GM19035 (cell line): ENCODE results near the gene PAH.
A peak's percentile ranks its signal among the peaks of the same experiment; 100 is the strongest.
"Not testable (repeated sequence)": the region's sequence is repeated elsewhere in the genome, so short reads cannot be mapped to it uniquely, and the experiment has no call there.

ENCODE experiments used
- ATAC-seq: cut with Tn5 transposase; IDR thresholded peaks from one replicate; pipeline ENCODE4 v1.9.1; 2021; ENCODE audit not compliant: unreplicated experiment

The PAH gene

DNA sequence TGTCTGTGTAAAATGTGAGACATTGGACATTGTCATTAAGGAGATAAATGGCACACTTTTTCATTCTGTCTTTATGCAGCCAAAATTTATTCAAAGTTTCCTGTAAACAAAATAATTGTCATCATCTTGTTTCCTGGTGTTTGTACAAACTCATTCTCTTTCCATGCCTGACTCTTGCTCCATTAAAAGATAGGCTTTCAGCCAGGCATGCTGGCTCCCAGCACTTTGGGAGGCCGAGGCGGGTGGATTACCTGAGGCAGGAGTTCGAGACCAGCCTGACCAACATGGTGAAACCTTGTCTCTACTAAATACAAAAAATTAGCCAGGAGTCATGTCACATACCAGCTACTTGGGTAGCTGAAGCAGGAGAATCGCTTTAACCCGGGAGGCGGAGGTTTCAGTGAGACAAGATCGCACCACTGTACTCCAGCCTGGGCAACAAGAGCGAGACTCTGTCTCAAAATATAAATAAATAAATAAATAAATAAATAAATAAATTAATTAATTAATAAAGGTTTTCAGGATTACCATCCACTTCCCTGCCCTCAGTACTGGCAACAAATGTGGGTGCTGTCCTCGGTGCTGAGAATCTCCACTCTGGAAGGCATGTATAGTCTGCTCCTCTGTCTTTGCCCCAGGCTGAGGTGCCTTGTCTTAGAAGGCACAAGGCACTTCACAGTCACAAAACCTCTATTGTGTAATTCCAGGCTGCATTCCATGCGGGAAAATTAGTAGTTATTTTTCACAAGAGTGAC is 83.2 kb downstream of the PAH start:
- ATAC-seq = no peak

DNA sequence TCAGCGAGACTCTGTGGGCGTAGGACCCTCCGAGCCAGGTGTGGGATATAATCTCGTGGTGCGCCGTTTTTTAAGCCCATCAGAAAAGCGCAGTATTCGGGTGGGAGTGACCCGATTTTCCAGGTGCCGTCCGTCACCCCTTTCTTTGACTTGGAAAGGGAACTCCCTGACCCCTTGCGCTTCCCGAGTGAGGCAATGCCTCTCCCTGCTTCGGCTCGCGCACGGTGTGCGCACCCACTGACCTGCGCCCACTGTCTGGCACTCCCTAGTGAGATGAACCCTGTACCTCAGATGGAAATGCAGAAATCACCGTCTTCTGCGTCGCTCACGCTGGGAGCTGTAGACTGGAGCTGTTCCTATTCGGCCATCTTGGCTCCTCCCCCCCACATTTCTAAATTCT is 84.2 kb downstream of the PAH start:
- ATAC-seq = not testable (repeated sequence)

DNA sequence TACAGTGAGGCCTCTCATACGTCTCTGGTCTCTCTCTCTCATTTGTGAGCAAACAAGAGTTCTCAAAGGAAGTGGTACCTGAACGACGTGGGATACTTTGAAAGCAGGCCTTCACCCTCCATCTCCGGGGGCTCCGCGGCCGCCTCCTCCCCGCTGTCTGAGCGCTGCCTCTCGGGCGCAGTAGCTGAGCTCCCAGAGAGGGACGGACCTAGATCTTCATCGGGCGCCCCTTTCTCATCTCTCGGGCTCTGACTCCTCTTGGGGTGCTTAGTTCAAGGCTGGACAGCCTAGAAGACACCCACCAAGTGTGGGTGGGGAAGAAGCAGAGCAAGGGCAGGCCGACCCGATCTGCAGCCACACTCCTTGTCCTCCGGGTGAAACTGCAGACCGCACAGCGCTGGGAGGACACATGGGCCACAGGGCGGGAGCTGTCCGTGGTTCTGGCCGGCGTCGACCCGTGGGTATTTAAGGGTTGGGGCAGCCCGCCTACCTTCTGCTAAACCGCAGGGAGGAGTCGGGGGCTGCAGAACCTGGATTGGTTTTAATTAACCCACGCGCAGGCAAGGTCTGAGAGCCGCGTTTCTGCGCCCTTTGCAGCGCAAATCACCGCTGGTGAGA is 92.7 kb downstream of the PAH start:
- ATAC-seq = no peak

DNA sequence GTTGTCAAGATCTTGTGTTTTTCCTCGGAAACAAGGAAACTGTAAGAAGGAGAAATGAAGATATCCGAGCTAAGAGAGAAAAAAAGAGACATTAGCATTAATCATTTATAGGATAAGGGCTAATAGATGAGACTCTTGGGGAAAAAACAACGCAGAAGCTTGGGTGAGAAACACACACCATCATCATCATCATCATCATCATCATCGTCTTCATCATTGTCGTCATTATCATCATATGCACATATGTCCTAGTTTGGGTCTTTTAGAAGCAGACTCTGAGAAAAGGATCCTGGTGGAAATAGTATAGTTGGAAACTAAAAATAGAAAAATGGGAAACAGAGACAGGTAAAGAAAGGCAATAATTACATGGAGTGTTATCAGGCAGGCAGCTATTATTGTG is 95.9 kb downstream of the PAH start:
- no peak for ATAC-seq

DNA sequence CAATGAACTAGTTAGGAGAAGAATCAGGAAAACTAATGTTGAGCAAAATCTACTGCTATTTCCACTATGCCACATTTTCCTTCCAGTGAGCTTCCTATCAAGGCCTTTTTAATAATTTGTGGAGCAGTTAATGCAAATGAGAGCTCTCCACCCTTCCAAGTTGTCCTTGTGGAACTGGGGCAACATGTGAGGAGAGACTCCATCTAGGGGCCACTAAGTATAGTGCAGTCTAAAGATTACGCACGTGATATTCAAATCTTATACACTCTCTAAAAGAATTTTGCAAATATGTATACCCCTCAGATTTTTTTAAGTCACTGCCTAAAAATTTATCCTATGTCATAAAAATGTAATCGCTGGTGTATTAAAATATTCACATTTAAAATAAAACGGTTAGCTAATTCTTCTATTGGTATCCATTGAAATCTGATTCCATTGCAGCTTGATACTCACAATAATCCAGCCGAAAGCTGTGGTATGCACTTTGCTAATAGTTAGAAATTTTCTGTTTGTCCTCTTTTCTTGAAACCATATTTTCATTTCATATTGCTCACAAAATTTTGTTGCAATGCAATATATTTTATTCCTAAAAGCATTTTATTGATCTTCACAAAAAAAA is 100.1 kb downstream of the PAH start:
- ATAC-seq = peak; percentile 65

DNA sequence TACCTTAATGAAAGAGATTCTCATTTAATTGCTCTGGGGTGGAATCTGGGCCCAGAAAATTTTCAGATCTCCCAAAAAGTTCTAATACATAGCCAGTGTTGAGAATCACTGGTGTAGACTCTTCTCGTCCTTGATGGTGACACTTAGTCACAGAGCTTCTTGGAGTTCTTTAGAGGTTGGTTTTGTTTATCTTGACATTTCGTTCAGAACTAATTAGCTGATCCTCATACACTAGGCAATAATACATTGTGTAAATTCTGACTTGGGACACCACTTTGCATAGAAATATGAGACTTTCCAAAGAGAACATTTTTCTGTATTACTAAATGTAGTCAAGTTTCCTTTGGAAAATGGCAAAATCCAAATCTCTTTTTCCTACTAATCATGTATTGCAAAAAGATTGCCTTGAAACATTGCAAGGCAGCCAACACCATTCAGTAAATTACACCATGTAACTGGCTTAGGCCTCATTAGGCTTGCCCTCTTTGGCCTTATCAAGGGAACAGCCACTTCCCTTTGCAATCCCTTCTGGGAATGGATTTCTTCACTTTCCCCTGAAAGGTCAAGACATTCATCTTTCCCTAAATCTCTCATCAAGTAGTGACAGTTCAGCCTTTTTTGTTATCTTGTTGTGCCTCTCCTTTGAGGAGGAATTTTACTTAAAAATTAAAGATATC is 102.2 kb downstream of the PAH start:
- no peak for ATAC-seq

DNA sequence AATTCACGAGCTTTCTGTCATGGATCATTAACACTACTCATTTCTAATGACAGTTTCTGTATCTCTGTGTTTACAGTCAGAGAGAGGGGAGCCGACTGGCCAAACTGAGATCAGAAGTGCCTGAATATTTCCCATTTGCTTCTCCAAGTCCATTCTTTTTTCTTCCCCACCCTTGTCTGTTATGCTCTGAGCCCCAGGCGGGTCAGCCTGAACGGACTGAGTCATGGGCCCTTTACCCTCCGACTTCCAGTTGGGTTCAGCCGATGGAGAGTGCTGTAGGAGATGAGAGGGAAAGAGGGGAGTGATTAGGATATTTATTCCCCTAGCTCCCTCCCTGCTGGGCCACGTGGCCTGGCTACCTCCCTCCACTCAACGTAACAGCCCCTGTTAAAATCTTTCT is 104.7 kb downstream of the PAH start:
- ATAC-seq = no peak

- ATAC-seq = no peak
These were observed 105.8 kb downstream of the PAH start for GRCh38 chr12:102811110-102811737.

GRCh38 chr12:102808412-102808811 is 108.6 kb downstream of the PAH start:
- no peak for ATAC-seq

- no peak for ATAC-seq
These were observed 110.5 kb downstream of the PAH start for GRCh38 chr12:102806592-102806991.

DNA sequence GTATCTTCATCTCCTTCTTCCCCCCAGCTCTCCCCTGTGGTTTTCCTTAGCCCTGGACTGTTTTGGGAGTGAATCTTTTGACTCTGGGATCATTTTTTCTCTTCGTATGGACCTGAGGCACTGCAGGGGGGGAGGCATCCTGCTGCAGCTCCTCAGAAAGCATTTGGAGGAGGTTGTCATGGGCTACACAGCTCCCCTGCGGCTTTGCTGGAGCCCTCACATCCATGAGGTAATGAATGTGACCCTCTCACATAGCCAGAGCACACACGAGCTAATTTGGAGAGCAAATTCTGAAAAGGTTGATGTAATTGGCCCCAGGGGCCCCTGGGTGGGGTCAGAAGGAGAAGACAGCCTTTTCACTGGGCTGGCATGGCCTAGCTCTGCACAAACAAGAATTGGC is 110.9 kb downstream of the PAH start:
- no peak for ATAC-seq

GRCh38 chr12:102800565-102800964 is 116.5 kb downstream of the PAH start:
- no peak for ATAC-seq

- no peak for ATAC-seq
These were observed 117.8 kb downstream of the PAH start for GRCh38 chr12:102799229-102799628.

GRCh38 chr12:102797528-102797927 is 119.5 kb downstream of the PAH start:
- no peak for ATAC-seq

DNA sequence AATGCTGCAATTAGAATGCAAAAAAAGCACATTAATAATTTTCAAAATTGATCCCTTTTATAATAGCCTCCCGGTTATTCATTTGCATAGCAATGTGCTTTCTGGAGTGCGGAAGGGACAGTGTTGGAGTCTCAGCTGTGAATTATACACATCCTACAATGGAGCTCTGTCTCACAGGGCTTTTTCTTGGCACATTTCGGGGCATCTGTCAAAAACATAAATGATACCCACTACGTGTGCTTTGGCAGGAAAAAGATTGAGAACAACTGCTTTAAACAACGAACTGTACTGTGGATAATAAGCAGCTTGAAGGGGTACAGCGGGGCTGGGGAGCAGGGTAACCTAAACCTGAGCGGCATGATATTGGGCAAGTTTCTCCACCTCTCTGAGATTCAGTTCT is 123.1 kb downstream of the PAH start:
- ATAC-seq = no peak
